H1 (cell line): Measurements from ENCODE around the gene VN1R4. TPM values are rescaled to one million over a fixed set of nuclear protein-coding genes. Genes with fewer than 3 reads are reported as not detected.
"Not testable (repeated sequence)": the region's sequence is repeated elsewhere in the genome, so short reads cannot be mapped to it uniquely, and the experiment has no call there.

Source experiments
- CTCF ChIA-PET: fragments of 300-600 bp; sonication (Branson Sonifier 250); formaldehyde crosslinking; loops from one replicate; lab custom pipeline; 2021; ENCODE audit not compliant: partially characterized antibody; lab: Charles Lee
- POLR2A ChIA-PET: fragments of 300-600 bp; sonication (Branson Sonifier 250); formaldehyde crosslinking; loops from one replicate; lab custom pipeline; 2021; ENCODE audit warnings: inconsistent platforms; ENCODE audit not compliant: partially characterized antibody; lab: Charles Lee
- DNase-seq, 2 experiments: peaks; one replicate each; pipeline versions ENCODE4 v3.0.0 to v3.0.0-alpha.2; 2010 to 2022; ENCODE audit warnings: low spot score in 2 of 2, low read depth in 1 of 2, mixed read lengths in 1 of 2
- FAIRE-seq: peaks from 2 replicates; lab custom pipeline; 2011; peaks lifted over from hg19 to GRCh38; lab: Jason Lieb, UNC
- H2AFZ ChIP-seq: 2 replicates; pipeline ENCODE4 v1.8.1; 2012; ENCODE audit warnings: low read length, inconsistent platforms
- H2AK5ac ChIP-seq: 2 replicates; pipeline ENCODE4 v1.6.1; 2013; ENCODE audit warnings: low read depth, low read length
- H2BK120ac ChIP-seq: replicated peaks from 2 replicates; pipeline ENCODE3; 2013; ENCODE audit warnings: low read depth, low read length, inconsistent platforms
- H2BK12ac ChIP-seq: 2 replicates; pipeline ENCODE4 v1.6.1; 2013; ENCODE audit warnings: low read depth, low read length
- H2BK15ac ChIP-seq: 2 replicates; pipeline ENCODE4 v1.6.1; 2013; ENCODE audit warnings: low read length
- H2BK20ac ChIP-seq: 2 replicates; pipeline ENCODE4 v1.6.1; 2013; ENCODE audit warnings: low read length
- H2BK5ac ChIP-seq: 2 replicates; pipeline ENCODE4 v1.6.1; 2013; ENCODE audit warnings: low read depth, low read length
- H3K14ac ChIP-seq: 2 replicates; pipeline ENCODE4 v1.6.1; 2013; ENCODE audit warnings: inconsistent platforms; ENCODE audit not compliant: insufficient read length
- H3K18ac ChIP-seq: 2 replicates; pipeline ENCODE4 v1.6.1; 2013; ENCODE audit warnings: low read length; ENCODE audit errors: extremely low read depth
- H3K23ac ChIP-seq: 2 replicates; pipeline ENCODE4 v1.6.1; 2013; ENCODE audit warnings: inconsistent platforms; ENCODE audit not compliant: insufficient read length
- H3K23me2 ChIP-seq: 2 replicates; pipeline ENCODE4 v1.6.1; 2013; ENCODE audit warnings: low read depth, low read length
- H3K27ac ChIP-seq: 2 replicates; pipeline ENCODE4 v1.6.1; 2011; ENCODE audit warnings: low read depth, low read length, inconsistent platforms
- H3K27me3 ChIP-seq, 4 experiments: replicated peaks in 1 of 4; 1 replicate in 1 of 4; 2 replicates in 3 of 4; pipeline versions ENCODE4 v1.6.1 to v1.8.1; 2011 to 2013; ENCODE audit warnings: low read length in 3 of 4, mild to moderate bottlenecking in 3 of 4, inconsistent platforms in 2 of 4, mixed read lengths in 2 of 4, moderate library complexity in 1 of 4; ENCODE audit not compliant: control insufficient read depth in 3 of 4, insufficient read depth in 3 of 4; ENCODE audit errors: extremely low read depth in 1 of 4
- H3K36me3 ChIP-seq, 4 experiments: 2 replicates each; pipeline versions ENCODE4 v1.6.1 to v1.8.1; 2011 to 2013; ENCODE audit warnings: mild to moderate bottlenecking in 4 of 4, low read length in 3 of 4, moderate library complexity in 2 of 4, control low read depth in 1 of 4, inconsistent platforms in 1 of 4; ENCODE audit not compliant: insufficient read depth in 4 of 4, control insufficient read depth in 2 of 4
- H3K4ac ChIP-seq: replicated peaks from 2 replicates; pipeline ENCODE3; 2013; ENCODE audit warnings: low read length, low read depth, mixed read lengths, inconsistent platforms; ENCODE audit not compliant: insufficient read length
- H3K4me1 ChIP-seq, 4 experiments: replicated peaks in 1 of 4; 1 replicate in 1 of 4; 2 replicates in 3 of 4; pipeline versions ENCODE4 v1.6.1 to v1.8.1; 2011 to 2013; ENCODE audit warnings: low read length in 3 of 4, inconsistent platforms in 2 of 4, mixed read lengths in 1 of 4; ENCODE audit not compliant: insufficient read depth in 4 of 4, control insufficient read depth in 3 of 4
- H3K4me2 ChIP-seq, 2 experiments: 2 replicates each; pipeline versions ENCODE4 v1.6.1 to v1.8.1; 2011 to 2013; ENCODE audit warnings: low read depth in 2 of 2, low read length in 2 of 2, control low read depth in 1 of 2, inconsistent platforms in 1 of 2, mild to moderate bottlenecking in 1 of 2; ENCODE audit not compliant: insufficient read depth in 1 of 2
- H3K4me3 ChIP-seq, 4 experiments: fragments of 200-600, 300-600 bp in 1 of 4; sonication (generic), shearing (Covaris generic), sonication (Bioruptor Twin) in 1 of 4; 2 replicates each; pipeline versions ENCODE4 v1.5.1 to v1.8.1; 2011 to 2016; ENCODE audit warnings: low read length in 4 of 4, low read depth in 3 of 4, control low read depth in 2 of 4, inconsistent platforms in 2 of 4, mild to moderate bottlenecking in 2 of 4, mixed read lengths in 1 of 4, moderate library complexity in 1 of 4; ENCODE audit not compliant: insufficient read depth in 2 of 4; ENCODE audit errors: extremely low read depth in 1 of 4
- H3K56ac ChIP-seq: replicated peaks from 2 replicates; pipeline ENCODE3; 2013; ENCODE audit warnings: low read depth, mild to moderate bottlenecking, mixed read lengths, low read length, inconsistent platforms; ENCODE audit not compliant: insufficient read length
- H3K79me1 ChIP-seq: 2 replicates; pipeline ENCODE4 v1.6.1; 2013; ENCODE audit warnings: low read depth, low read length, control low read depth
- H3K79me2 ChIP-seq, 2 experiments: 2 replicates each; pipeline versions ENCODE4 v1.6.1 to v1.8.1; 2012 to 2013; ENCODE audit warnings: low read length in 2 of 2, mild to moderate bottlenecking in 2 of 2, inconsistent platforms in 1 of 2; ENCODE audit not compliant: insufficient read depth in 2 of 2, control insufficient read depth in 1 of 2
- H3K9ac ChIP-seq, 4 experiments: replicated peaks in 1 of 4; 1 replicate in 1 of 4; 2 replicates in 3 of 4; pipeline versions ENCODE4 v1.6.1 to v1.8.1; 2011 to 2013; ENCODE audit warnings: low read depth in 3 of 4, low read length in 3 of 4, control low read depth in 2 of 4, mild to moderate bottlenecking in 2 of 4, moderate library complexity in 2 of 4, inconsistent platforms in 1 of 4; ENCODE audit errors: extremely low read depth in 1 of 4
- H3K9me3 ChIP-seq, 2 experiments: 2 replicates each; pipeline versions ENCODE4 v1.6.1 to v1.8.1; 2012 to 2013; ENCODE audit warnings: mild to moderate bottlenecking in 2 of 2, moderate library complexity in 2 of 2, control low read depth in 1 of 2, inconsistent platforms in 1 of 2, low read depth in 1 of 2, low read length in 1 of 2, mixed read lengths in 1 of 2; ENCODE audit not compliant: insufficient read depth in 2 of 2
- H4K20me1 ChIP-seq, 2 experiments: replicated peaks in 1 of 2; 2 replicates each; pipeline versions ENCODE3 to v1.8.1; 2011 to 2013; ENCODE audit warnings: inconsistent platforms in 2 of 2, low read length in 2 of 2, mild to moderate bottlenecking in 1 of 2; ENCODE audit not compliant: insufficient read depth in 2 of 2, control insufficient read depth in 1 of 2
- H4K5ac ChIP-seq: 2 replicates; pipeline ENCODE4 v1.6.1; 2013; ENCODE audit warnings: low read length, low read depth, mixed read lengths, inconsistent platforms; ENCODE audit not compliant: insufficient read length
- H4K8ac ChIP-seq: 2 replicates; pipeline ENCODE4 v1.8.0; 2013; ENCODE audit warnings: mild to moderate bottlenecking, moderate library complexity, low read length, inconsistent platforms; ENCODE audit not compliant: insufficient read depth; ENCODE audit errors: extremely low read depth
- H4K91ac ChIP-seq: replicated peaks from 2 replicates; pipeline ENCODE3; 2013; ENCODE audit warnings: low read length, mixed read lengths, inconsistent platforms; ENCODE audit not compliant: insufficient read length
- RAD21 ChIP-seq, 2 experiments: IDR thresholded peaks in 1 of 2; conservative IDR thresholded peaks in 1 of 2; 2 replicates each; pipeline ENCODE4 v1.6.1; 2011; ENCODE audit warnings: low read depth in 2 of 2, low read length in 2 of 2, improper control_type of control experiment in 1 of 2, inconsistent platforms in 1 of 2, mild to moderate bottlenecking in 1 of 2, moderate library complexity in 1 of 2
- WGBS, 2 experiments: shearing (Covaris generic) in 1 of 2; methylation state at CpG; one replicate each; pipeline versions ENCODE4 v1.1.6 to v1.1.7; 2013 to 2015; ENCODE audit warnings: low lambda C conversion rate in 2 of 2, mixed read lengths in 2 of 2, inconsistent platforms in 1 of 2, low coverage in 1 of 2, missing lambda C conversion rate in 1 of 2; ENCODE audit not compliant: insufficient replicate concordance in 2 of 2, insufficient coverage in 1 of 2, insufficient read length in 1 of 2; ENCODE audit errors: extremely low coverage in 1 of 2, missing lambda C conversion rate in 1 of 2; 5-methylcytosine and 5-hydroxymethylcytosine counted together
- polyA plus RNA-seq, 7 experiments: library from polyadenylated mRNA; depleted of rRNA in 3 of 7; stranded (reverse) in 5 of 7; unstranded in 2 of 7; fragments of >200 nt in 5 of 7; fragments of 200-250 nt in 2 of 7; gene quantifications; 1 replicate in 5 of 7; 2 replicates in 1 of 7; 4 replicates in 1 of 7; pipeline versions ENCODE4 v1.2.1 to v1.2.3, GENCODE V29; 2011 to 2013; ENCODE audit warnings: missing spikeins in 2 of 7, mixed read lengths in 2 of 7
- total RNA-seq: library from RNA; stranded (reverse); fragmentation: NEBNext Ultra II Directional; extraction: Animal tissue kit (Norgen Biotek cat#: 25700); gene quantifications from 2 replicates; pipeline ENCODE4 v1.2.1, GENCODE V29; 2021
- TF ChIP-seq, protein P1 (sequence below), 3 experiments: IDR thresholded peaks; 1 replicate in 2 of 3; 2 replicates in 1 of 3; pipeline versions ENCODE4 v1.5.1 to v1.6.1; 2011; ENCODE audit warnings: low read length in 3 of 3, mild to moderate bottlenecking in 3 of 3, inconsistent platforms in 2 of 3, low read depth in 1 of 3, moderate library complexity in 1 of 3; ENCODE audit not compliant: insufficient read depth in 1 of 3; ENCODE audit errors: control extremely low read depth in 1 of 3

Gene VN1R4
- total and polyA plus RNA-seq, 2 of the 8 experiments (the other 6 are each of a cell fraction or from before 2014, with no cell fraction given): not detected

DNA sequence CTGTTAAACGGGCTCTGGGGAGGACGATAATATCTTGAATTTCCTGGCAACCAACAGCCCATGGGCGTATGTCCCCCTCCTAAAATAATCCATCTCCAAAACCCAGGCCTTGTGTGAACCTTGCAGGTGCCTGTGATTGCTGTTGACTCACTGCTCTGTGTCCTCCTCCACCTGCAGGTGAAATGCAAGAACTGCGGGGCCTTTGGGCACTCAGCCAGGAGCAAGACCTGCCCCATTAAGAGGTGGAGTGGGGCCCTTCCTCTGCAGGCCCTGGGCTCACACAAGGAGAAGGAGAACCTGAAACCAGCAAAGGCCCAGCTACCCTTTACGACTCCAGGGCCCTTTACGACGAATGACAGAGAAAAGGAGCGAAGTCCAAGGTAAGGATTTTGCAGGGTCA, 14.4 kb upstream of the VN1R4 start:
- H3K36me3 ChIP-seq, H2AK5ac ChIP-seq, H3K14ac ChIP-seq, H3K56ac ChIP-seq, H3K79me2 ChIP-seq, CTCF ChIA-PET, H2BK120ac ChIP-seq, H2AFZ ChIP-seq, H2BK20ac ChIP-seq, H2BK12ac ChIP-seq, H3K27me3 ChIP-seq, POLR2A ChIA-PET, H3K23me2 ChIP-seq, H3K9ac ChIP-seq, H2BK5ac ChIP-seq, H4K91ac ChIP-seq, H4K8ac ChIP-seq, H2BK15ac ChIP-seq, H4K20me1 ChIP-seq, H3K4me3 ChIP-seq, H3K4me2 ChIP-seq, H3K4ac ChIP-seq, H3K79me1 ChIP-seq, H3K27ac ChIP-seq, H3K4me1 ChIP-seq, H4K5ac ChIP-seq, H3K18ac ChIP-seq, H3K9me3 ChIP-seq, H3K23ac ChIP-seq: not testable (repeated sequence)
- WGBS, 2 experiments: 80% methylated on average over 1 of the region's 8 CpGs; no CpG with 5 or more reads in 1 of the 2 experiments
- TF ChIP-seq RAD21 (IDR thresholded peaks at IDR 0.05 in 1 of 2, conservative IDR thresholded peaks at IDR 0.05 in 1 of 2; ENCODE audit: low read depth in 2 of 2, low read length in 2 of 2): peak in 1 of 2 experiments; percentile 11; a peak in 1 of 4 replicates
- TF ChIP-seq, protein P1, sequence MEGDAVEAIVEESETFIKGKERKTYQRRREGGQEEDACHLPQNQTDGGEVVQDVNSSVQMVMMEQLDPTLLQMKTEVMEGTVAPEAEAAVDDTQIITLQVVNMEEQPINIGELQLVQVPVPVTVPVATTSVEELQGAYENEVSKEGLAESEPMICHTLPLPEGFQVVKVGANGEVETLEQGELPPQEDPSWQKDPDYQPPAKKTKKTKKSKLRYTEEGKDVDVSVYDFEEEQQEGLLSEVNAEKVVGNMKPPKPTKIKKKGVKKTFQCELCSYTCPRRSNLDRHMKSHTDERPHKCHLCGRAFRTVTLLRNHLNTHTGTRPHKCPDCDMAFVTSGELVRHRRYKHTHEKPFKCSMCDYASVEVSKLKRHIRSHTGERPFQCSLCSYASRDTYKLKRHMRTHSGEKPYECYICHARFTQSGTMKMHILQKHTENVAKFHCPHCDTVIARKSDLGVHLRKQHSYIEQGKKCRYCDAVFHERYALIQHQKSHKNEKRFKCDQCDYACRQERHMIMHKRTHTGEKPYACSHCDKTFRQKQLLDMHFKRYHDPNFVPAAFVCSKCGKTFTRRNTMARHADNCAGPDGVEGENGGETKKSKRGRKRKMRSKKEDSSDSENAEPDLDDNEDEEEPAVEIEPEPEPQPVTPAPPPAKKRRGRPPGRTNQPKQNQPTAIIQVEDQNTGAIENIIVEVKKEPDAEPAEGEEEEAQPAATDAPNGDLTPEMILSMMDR (IDR thresholded peaks at IDR 0.05; ENCODE audit: control extremely low read depth in 1 of 3, insufficient read depth in 1 of 3, low read depth in 1 of 3, low read length in 3 of 3): peak in 2 of 3 experiments; percentile 12 to 19; a peak in 2 of 4 replicates
- DNase-seq (peak; percentile 7 to 55), FAIRE-seq (peak; percentile 99)
